Measurements from ENCODE around the gene CA6.

DNA sequence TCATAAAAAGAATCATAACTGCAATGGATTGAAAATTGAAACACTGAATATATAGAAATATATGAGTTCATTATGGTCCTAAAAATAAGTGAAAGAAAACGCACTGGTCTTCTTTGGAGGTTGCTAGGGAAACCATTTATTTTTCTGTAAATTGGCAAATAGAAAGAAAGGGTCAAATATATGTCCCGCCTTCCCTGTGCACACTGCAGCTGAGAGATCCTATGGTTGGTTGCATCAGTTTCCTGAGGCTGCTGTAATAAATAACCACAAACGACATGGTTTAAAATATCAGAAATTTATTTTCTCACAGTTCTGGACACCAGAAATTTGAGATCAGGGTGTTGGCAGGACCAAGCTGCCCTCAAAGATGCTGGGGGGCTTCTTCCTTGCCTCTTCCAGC lies 35.0 kb downstream of the CA6 start:
- TF ChIP-seq, protein P1, sequence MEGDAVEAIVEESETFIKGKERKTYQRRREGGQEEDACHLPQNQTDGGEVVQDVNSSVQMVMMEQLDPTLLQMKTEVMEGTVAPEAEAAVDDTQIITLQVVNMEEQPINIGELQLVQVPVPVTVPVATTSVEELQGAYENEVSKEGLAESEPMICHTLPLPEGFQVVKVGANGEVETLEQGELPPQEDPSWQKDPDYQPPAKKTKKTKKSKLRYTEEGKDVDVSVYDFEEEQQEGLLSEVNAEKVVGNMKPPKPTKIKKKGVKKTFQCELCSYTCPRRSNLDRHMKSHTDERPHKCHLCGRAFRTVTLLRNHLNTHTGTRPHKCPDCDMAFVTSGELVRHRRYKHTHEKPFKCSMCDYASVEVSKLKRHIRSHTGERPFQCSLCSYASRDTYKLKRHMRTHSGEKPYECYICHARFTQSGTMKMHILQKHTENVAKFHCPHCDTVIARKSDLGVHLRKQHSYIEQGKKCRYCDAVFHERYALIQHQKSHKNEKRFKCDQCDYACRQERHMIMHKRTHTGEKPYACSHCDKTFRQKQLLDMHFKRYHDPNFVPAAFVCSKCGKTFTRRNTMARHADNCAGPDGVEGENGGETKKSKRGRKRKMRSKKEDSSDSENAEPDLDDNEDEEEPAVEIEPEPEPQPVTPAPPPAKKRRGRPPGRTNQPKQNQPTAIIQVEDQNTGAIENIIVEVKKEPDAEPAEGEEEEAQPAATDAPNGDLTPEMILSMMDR (IDR thresholded peaks at IDR 0.05), result no peak
- no peak for TF ChIP-seq EZH2 (IDR thresholded peaks at IDR 0.05)
